ENCODE data around the gene MAP3K15. TPM values are rescaled to one million over a fixed set of nuclear protein-coding genes. Genes with fewer than 3 reads are reported as not detected.

The MAP3K15 gene
- polyA plus RNA-seq, 1 donor (not counting 4 experiments of a cell fraction or from before 2014, with no cell fraction given) = 0.03 TPM

DNA sequence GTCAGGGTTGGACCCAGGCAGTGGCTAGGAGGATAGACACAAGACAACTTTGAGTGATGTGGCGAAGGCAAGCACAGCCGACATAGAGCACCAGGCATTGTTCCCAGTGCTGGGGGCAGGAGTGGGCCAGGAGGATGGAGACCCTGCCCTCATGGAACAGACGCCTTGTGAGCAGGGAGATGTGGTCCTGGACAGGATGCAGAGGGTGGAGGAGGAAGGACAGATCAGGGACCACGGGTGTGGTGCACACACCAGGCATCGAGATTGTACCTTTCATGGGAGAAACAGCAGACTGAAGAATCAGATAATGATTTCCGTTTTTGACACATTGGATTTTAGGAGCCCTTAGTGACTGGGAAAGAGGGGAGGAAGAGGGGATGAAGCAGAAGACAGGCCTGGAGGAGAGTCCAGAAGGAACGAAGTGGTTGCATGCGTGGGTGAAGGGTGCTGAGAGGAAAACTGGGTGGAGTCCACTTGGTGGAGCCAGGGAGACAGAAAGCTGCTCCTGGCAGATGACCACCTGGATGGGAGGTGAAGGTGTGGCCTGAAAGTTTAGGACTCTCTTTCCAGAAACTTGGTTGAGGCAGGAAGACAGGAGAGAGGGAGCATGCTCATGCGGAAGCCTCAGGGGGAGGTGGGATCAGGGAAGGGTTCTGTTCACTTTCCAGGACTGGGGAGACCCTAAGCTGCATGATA, 27.9 kb upstream of the MAP3K15 start:
- Histone ChIP-seq H3K9ac (ENCODE audit: control insufficient read depth, extremely low read depth, insufficient read depth, low read length) (no peak overlapping the region), H3K9me1 (ENCODE audit: control insufficient read depth, extremely low read depth, insufficient read depth, low read length) (no peaks in the 10 kb centered on the region), H3K9me3 (ENCODE audit: control insufficient read depth, low read depth, low read length) (no peaks in the 10 kb centered on the region), H3K36me3 (ENCODE audit: control insufficient read depth in 2 of 2, extremely low read depth in 1 of 2, insufficient read depth in 2 of 2, low read length in 2 of 2) (no peaks in the 10 kb centered on the region), H3K27ac (ENCODE audit: control insufficient read depth, insufficient read depth, low read length) (no peak overlapping the region), H4K20me1 (ENCODE audit: control insufficient read depth, extremely low read depth, insufficient read depth, low read length) (no peaks in the 10 kb centered on the region), H3K79me2 (ENCODE audit: control insufficient read depth, insufficient read depth, low read length) (no peaks in the 10 kb centered on the region), H3K4me1 (ENCODE audit: control insufficient read depth, extremely low read depth, insufficient read depth, low read length) (no peaks in the 10 kb centered on the region), H2AFZ (ENCODE audit: control insufficient read depth, low read length) (no peak overlapping the region), H3K4me2 (ENCODE audit: control insufficient read depth, extremely low read depth, insufficient read depth, low read depth, low read length) (no peak overlapping the region), H3K4me3 (ENCODE audit: control insufficient read depth in 2 of 3, extremely low read depth in 1 of 3, insufficient read depth in 2 of 3, low read depth in 1 of 3, low read length in 3 of 3) (no peak overlapping the region), H3K27me3 (ENCODE audit: control insufficient read depth, extremely low read depth, insufficient read depth, low read length) (no peaks in the 10 kb centered on the region)
- dilution Hi-C loops (cut with MboI; ENCODE audit: extremely low pct_ligation_motif_present, low sequenced_read_pairs) = no loop called here
- DNase-seq (ENCODE audit: low read depth, low spot score) (no peak), FAIRE-seq (no peak)
- TF ChIP-seq, protein P1, sequence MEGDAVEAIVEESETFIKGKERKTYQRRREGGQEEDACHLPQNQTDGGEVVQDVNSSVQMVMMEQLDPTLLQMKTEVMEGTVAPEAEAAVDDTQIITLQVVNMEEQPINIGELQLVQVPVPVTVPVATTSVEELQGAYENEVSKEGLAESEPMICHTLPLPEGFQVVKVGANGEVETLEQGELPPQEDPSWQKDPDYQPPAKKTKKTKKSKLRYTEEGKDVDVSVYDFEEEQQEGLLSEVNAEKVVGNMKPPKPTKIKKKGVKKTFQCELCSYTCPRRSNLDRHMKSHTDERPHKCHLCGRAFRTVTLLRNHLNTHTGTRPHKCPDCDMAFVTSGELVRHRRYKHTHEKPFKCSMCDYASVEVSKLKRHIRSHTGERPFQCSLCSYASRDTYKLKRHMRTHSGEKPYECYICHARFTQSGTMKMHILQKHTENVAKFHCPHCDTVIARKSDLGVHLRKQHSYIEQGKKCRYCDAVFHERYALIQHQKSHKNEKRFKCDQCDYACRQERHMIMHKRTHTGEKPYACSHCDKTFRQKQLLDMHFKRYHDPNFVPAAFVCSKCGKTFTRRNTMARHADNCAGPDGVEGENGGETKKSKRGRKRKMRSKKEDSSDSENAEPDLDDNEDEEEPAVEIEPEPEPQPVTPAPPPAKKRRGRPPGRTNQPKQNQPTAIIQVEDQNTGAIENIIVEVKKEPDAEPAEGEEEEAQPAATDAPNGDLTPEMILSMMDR (optimal IDR thresholded peaks at IDR 0.05 in 1 of 3, IDR thresholded peaks at IDR 0.05 in 1 of 3, conservative IDR thresholded peaks at IDR 0.05 in 1 of 3; ENCODE audit: extremely low read depth in 1 of 3, insufficient read depth in 2 of 3, low read length in 3 of 3) = no peak
- TF ChIP-seq EZH2 (IDR thresholded peaks at IDR 0.05; ENCODE audit: low read length) = no peak

DNA sequence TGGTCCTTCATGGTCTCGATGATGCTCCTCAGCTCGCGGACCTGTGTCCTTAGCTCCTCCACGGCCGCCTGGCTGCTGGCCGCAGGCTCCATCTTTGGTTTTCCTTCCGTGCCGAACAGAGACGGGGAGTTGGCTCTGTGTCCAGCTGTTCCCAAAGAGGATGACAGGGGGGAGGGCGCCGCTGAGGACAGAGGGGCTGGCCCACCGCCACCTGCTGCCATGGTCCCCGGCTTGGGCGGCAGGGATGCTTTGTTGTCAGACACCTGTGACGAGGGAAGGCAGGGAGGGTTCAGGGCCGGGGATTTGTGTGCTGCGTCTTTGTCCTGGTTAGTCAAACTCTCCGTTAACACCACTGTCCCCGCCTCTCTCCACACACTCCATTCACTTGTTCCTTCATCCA, 26.6 kb upstream of the MAP3K15 start:
- dilution Hi-C loops (cut with MboI; ENCODE audit: extremely low pct_ligation_motif_present, low sequenced_read_pairs) = no loop called here

More for the DNA sequence above, 26.6 kb upstream of the MAP3K15 start:
- Histone ChIP-seq H3K79me2 (ENCODE audit: control insufficient read depth, insufficient read depth, low read length) (no peaks in the 10 kb centered on the region), H3K4me1 (ENCODE audit: control insufficient read depth, extremely low read depth, insufficient read depth, low read length) (no peaks in the 10 kb centered on the region), H3K27ac (ENCODE audit: control insufficient read depth, insufficient read depth, low read length) (no peak overlapping the region), H3K36me3 (ENCODE audit: control insufficient read depth in 2 of 2, extremely low read depth in 1 of 2, insufficient read depth in 2 of 2, low read length in 2 of 2) (no peaks in the 10 kb centered on the region), H3K9me3 (ENCODE audit: control insufficient read depth, low read depth, low read length) (no peaks in the 10 kb centered on the region), H4K20me1 (ENCODE audit: control insufficient read depth, extremely low read depth, insufficient read depth, low read length) (no peaks in the 10 kb centered on the region), H3K9ac (ENCODE audit: control insufficient read depth, extremely low read depth, insufficient read depth, low read length) (no peak overlapping the region), H3K27me3 (ENCODE audit: control insufficient read depth, extremely low read depth, insufficient read depth, low read length) (no peaks in the 10 kb centered on the region), H3K4me3 (ENCODE audit: control insufficient read depth in 2 of 3, extremely low read depth in 1 of 3, insufficient read depth in 2 of 3, low read depth in 1 of 3, low read length in 3 of 3) (no peak overlapping the region), H3K9me1 (ENCODE audit: control insufficient read depth, extremely low read depth, insufficient read depth, low read length) (no peaks in the 10 kb centered on the region), H2AFZ (ENCODE audit: control insufficient read depth, low read length) (no peak overlapping the region), H3K4me2 (ENCODE audit: control insufficient read depth, extremely low read depth, insufficient read depth, low read depth, low read length) (no peak overlapping the region)
- TF ChIP-seq, protein P1 (optimal IDR thresholded peaks at IDR 0.05 in 1 of 3, IDR thresholded peaks at IDR 0.05 in 1 of 3, conservative IDR thresholded peaks at IDR 0.05 in 1 of 3; ENCODE audit: extremely low read depth in 1 of 3, insufficient read depth in 2 of 3, low read length in 3 of 3) = no peak
- TF ChIP-seq EZH2 (IDR thresholded peaks at IDR 0.05; ENCODE audit: low read length) = no peak
- DNase-seq (ENCODE audit: low read depth, low spot score) (no peak), FAIRE-seq (no peak)

Measured in keratinocyte (primary cell).